ENCODE measurements around the gene REEP5.

- TF ChIP-seq, protein P1, sequence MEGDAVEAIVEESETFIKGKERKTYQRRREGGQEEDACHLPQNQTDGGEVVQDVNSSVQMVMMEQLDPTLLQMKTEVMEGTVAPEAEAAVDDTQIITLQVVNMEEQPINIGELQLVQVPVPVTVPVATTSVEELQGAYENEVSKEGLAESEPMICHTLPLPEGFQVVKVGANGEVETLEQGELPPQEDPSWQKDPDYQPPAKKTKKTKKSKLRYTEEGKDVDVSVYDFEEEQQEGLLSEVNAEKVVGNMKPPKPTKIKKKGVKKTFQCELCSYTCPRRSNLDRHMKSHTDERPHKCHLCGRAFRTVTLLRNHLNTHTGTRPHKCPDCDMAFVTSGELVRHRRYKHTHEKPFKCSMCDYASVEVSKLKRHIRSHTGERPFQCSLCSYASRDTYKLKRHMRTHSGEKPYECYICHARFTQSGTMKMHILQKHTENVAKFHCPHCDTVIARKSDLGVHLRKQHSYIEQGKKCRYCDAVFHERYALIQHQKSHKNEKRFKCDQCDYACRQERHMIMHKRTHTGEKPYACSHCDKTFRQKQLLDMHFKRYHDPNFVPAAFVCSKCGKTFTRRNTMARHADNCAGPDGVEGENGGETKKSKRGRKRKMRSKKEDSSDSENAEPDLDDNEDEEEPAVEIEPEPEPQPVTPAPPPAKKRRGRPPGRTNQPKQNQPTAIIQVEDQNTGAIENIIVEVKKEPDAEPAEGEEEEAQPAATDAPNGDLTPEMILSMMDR (conservative IDR thresholded peaks at IDR 0.05 in 1 of 2, IDR thresholded peaks at IDR 0.05 in 1 of 2; ENCODE audit: extremely low read depth in 1 of 2, insufficient read depth in 1 of 2, low read depth in 1 of 2, low read length in 2 of 2), result no peak
- no peak for TF ChIP-seq EZH2 (IDR thresholded peaks at IDR 0.05; ENCODE audit: borderline replicate concordance, low read length)
These were observed 16.3 kb upstream of the REEP5 start for GRCh38 chr5:112938286-112938685.

Measured in mammary epithelial cell (primary cell).